HFFc6 (cell line): ENCODE data around the gene PIGT. TPM values are rescaled to one million over a fixed set of nuclear protein-coding genes. Genes with fewer than 3 reads are reported as not detected.
A peak's percentile ranks its signal among the peaks of the same experiment; 100 is the strongest.

Experiments used
- DNase-seq: peaks from one replicate; pipeline ENCODE4 v3.0.0-alpha.2; 2018
- H3K27ac Mint-ChIP-seq: 2 replicates; pipeline ENCODE4 v1.8.0; 2020; ENCODE audit warnings: mild to moderate bottlenecking, mixed read lengths
- H3K27me3 Mint-ChIP-seq: 2 replicates; pipeline ENCODE4 v1.8.0; 2021; ENCODE audit warnings: mild to moderate bottlenecking, moderate library complexity, mixed read lengths; ENCODE audit not compliant: insufficient read depth
- H3K36me3 Mint-ChIP-seq: 2 replicates; pipeline ENCODE4 v1.8.0; 2021; ENCODE audit warnings: low read depth, mixed read lengths
- H3K4me1 Mint-ChIP-seq: 2 replicates; pipeline ENCODE4 v1.8.0; 2020; ENCODE audit warnings: low read depth, mixed read lengths
- H3K4me3 Mint-ChIP-seq: 2 replicates; pipeline ENCODE4 v1.8.0; 2020; ENCODE audit warnings: mild to moderate bottlenecking, moderate library complexity, mixed read lengths
- H3K9me3 Mint-ChIP-seq: 2 replicates; pipeline ENCODE4 v1.8.0; 2020; ENCODE audit warnings: mild to moderate bottlenecking, mixed read lengths
- CTCF ChIP-seq: fragments of 200-600 bp; sonication (generic); IDR thresholded peaks from 2 replicates; pipeline ENCODE4 v1.5.0; 2021; ENCODE audit warnings: antibody characterized with exemption, mild to moderate bottlenecking
- total RNA-seq, 6 experiments: library from RNA; stranded (reverse); fragmentation: NEBNext Ultra II Directional; extraction: Animal tissue kit (Norgen Biotek cat#: 25700); gene quantifications; 2 replicates in 1 of 6; 3 replicates in 5 of 6; pipeline ENCODE4 v1.2.3, GENCODE V29; 2021

The PIGT gene
- total RNA-seq, 6 experiments from 2014 or later, result 76.7 to 94.0 (median 81.8) TPM

- H3K36me3 Mint-ChIP-seq, result no peaks in the 10 kb centered on the region
- peak overlapping the region; percentile 87 for H3K4me3 Mint-ChIP-seq
- no peak for DNase-seq
- no peak for TF ChIP-seq CTCF
- peaks cover 17% of the 10 kb centered on the region for H3K4me1 Mint-ChIP-seq
- no peaks in the 10 kb centered on the region; the same call in 1 of the 2 replicates for H3K27me3 Mint-ChIP-seq
- peak overlapping the region; percentile 85 for H3K27ac Mint-ChIP-seq
- H3K9me3 Mint-ChIP-seq, result no peaks in the 10 kb centered on the region
Observed at GRCh38 chr20:45407067-45407745, 8.7 kb upstream of the PIGT start.

DNA sequence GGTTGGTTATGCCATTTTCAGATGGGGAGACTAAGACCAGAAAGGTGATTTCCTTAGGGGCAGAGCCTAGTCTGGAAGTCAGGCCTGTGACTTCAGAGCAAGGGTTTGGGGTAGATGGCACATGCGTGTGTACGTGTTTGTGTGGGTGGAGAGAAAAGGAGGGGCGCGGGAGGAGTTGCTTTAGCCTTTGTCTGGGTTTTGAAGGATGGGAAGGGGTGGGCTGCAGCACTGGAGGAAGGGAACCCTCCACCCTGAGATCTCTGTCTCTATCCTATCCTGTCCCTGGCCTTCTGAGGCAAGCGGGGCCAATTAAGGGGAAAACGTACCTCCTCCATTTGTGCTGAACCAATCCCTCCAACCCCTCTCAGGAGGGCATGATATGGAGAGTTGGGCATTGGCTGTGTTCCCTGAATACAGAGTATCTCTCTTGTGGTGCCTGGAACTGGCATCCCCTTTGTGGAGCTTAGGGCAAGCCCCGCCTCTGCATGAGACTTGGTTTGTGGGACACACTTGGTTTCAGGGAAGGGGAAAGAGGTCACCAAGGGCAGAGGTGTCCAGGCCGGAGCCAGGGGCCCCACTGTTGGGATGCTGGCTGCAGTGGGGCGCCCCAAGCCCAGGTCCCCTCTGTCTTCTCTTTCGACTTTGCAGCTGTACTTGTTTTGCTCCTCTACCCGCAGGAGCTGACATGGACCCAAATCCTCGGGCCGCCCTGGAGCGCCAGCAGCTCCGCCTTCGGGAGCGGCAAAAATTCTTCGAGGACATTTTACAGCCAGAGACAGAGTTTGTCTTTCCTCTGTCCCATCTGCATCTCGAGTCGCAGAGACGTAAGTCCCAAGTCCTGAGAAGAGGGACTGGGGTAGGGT lies 7.9 kb upstream of the PIGT start, which contains the start of gene DBNDD2:
TSS of gene DBNDD2 (plus strand) at position 507 of the 863 bp plus-strand sequence. CDS start at position 686, 179 bp downstream.
- TF ChIP-seq CTCF, result no peak
- no peak for DNase-seq
- Mint-ChIP-seq H3K4me3 (peak within 1 kb of the TSS; percentile 87), H3K9me3 (no peaks in the 10 kb centered on the region), H3K27me3 (no peaks in the 10 kb centered on the region; the same call in 1 of the 2 replicates), H3K4me1 (peaks cover 17% of the 10 kb centered on the region), H3K27ac (peak within 1 kb of the TSS; percentile 85), H3K36me3 (no peaks in the 10 kb centered on the region)

DNA sequence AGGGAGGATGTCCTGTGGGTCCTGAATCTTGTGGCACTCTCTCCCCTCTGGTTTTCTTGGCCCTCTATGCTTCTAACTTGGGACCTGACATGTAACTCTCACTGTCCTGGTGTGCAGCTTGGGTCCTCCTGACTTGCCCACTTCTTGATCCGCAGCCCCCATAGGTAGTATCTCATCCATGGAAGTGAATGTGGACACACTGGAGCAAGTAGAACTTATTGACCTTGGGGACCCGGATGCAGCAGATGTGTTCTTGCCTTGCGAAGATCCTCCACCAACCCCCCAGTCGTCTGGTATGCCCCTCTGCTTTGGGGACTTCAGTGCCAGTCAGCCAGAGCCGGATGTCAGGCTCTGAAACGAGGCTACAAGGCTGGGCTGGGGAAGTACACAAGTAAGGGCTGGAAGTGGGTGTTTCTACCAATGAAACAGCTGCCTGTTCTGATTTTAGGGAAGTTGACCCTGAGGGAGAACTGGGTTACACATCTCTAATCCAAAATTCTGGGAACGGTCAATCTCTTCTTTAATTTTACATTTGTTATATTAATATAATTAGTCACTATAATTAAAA lies 7.2 kb upstream of the PIGT start:
- Mint-ChIP-seq H3K4me3 (no peak overlapping the region), H3K9me3 (no peaks in the 10 kb centered on the region), H3K36me3 (no peaks in the 10 kb centered on the region), H3K27ac (no peak overlapping the region), H3K27me3 (no peaks in the 10 kb centered on the region; the same call in 1 of the 2 replicates), H3K4me1 (peaks cover 17% of the 10 kb centered on the region)
- TF ChIP-seq CTCF, result no peak
- DNase-seq, result no peak

DNA sequence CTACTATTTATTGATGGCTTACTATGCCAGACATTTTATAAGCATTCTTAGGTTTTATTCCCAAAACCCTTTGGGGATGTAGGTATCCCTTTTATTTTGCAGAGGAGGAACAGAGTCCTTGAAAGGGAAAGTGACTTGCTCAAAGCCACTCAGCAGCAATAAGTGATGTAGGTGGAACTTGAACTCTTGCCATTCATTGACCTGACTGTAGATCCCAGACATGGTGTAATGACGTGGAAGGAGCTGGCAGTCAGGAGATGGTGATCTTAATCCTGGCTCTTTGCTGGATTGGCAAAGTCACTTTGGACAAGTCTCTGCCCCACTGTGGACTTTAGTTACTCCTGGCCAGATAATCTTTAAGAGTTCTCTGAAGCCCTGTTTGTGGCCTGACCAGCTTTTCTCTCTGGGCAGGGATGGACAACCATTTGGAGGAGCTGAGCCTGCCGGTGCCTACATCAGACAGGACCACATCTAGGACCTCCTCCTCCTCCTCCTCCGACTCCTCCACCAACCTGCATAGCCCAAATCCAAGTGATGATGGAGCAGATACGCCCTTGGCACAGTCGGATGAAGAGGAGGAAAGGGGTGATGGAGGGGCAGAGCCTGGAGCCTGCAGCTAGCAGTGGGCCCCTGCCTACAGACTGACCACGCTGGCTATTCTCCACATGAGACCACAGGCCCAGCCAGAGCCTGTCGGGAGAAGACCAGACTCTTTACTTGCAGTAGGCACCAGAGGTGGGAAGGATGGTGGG lies 6.2 kb upstream of the PIGT start:
- H3K27ac Mint-ChIP-seq, result no peak overlapping the region
- H3K27me3 Mint-ChIP-seq, result no peaks in the 10 kb centered on the region; the same call in 1 of the 2 replicates
- DNase-seq, result no peak
- TF ChIP-seq CTCF, result no peak
- H3K9me3 Mint-ChIP-seq, result no peaks in the 10 kb centered on the region
- no peak overlapping the region for H3K4me3 Mint-ChIP-seq
- H3K36me3 Mint-ChIP-seq, result no peaks in the 10 kb centered on the region
- peaks cover 21% of the 10 kb centered on the region for H3K4me1 Mint-ChIP-seq

- no peak for TF ChIP-seq CTCF
- peaks cover 24% of the 10 kb centered on the region for H3K4me1 Mint-ChIP-seq
Observed at GRCh38 chr20:45410887-45411286, 5.1 kb upstream of the PIGT start.

More at GRCh38 chr20:45410887-45411286, 5.1 kb upstream of the PIGT start:
- DNase-seq, result no peak
- Mint-ChIP-seq H3K4me3 (no peak overlapping the region), H3K27me3 (no peaks in the 10 kb centered on the region; the same call in 1 of the 2 replicates), H3K27ac (no peak overlapping the region), H3K9me3 (no peaks in the 10 kb centered on the region), H3K36me3 (no peaks in the 10 kb centered on the region)
